K562 (cell line): ENCODE data around the gene RABL3. TPM values are rescaled to one million over a fixed set of nuclear protein-coding genes. Genes with fewer than 3 reads are reported as not detected.

ENCODE experiments used
- ATAC-seq: fragments of 200-7000 bp; cut with Tn5 transposase; 3 replicates; pipeline ENCODE4 v1.9.1; 2020; ENCODE audit warnings: moderate library complexity
- BruUV-seq: library from RNA; stranded (reverse); fragments of 400-500 nt; replicated peaks from 2 replicates; lab custom pipeline; 2021; lab: Mats Ljungman, UMichigan
- CTCF ChIA-PET: fragments of 300-600 bp; formaldehyde crosslinking; extraction: SDS; loops from one replicate; lab custom pipeline; 2021; ENCODE audit warnings: low intra/inter-chr PET ratio; lab: Yijun Ruan, JAX
- POLR2A ChIA-PET: fragments of 300-600, 350-650 bp; sonication (Branson Sonifier 250); formaldehyde crosslinking; extraction: SDS; loops from one replicate; lab custom pipeline; 2021; ENCODE audit warnings: antibody characterized with exemption, inconsistent platforms; lab: Yijun Ruan, JAX
- DNase-seq, 4 experiments: peaks; one replicate each; pipeline versions ENCODE4 v3.0.0 to v3.0.0-alpha.2; 2011 to 2018; ENCODE audit warnings: low spot score in 3 of 4, mixed read lengths in 3 of 4; ENCODE audit errors: extremely low read depth in 1 of 4
- FAIRE-seq: peaks from 2 replicates; lab custom pipeline; 2011; peaks lifted over from hg19 to GRCh38; lab: Jason Lieb, UNC
- H2AFZ ChIP-seq: 2 replicates; pipeline ENCODE4 v1.6.0; 2011; ENCODE audit warnings: low read depth, low read length, control low read depth, inconsistent platforms
- H3K27ac ChIP-seq: fragments of 200-600 bp; 3 replicates; pipeline ENCODE4 v1.8.0; 2011; ENCODE audit warnings: low read depth, mild to moderate bottlenecking, control low read depth, inconsistent platforms, low read length, moderate library complexity, mixed read lengths; ENCODE audit errors: extremely low read depth
- H3K27me3 ChIP-seq, 2 experiments: fragments of 300-600 bp in 1 of 2; 2 replicates in 1 of 2; 3 replicates in 1 of 2; pipeline versions ENCODE4 v1.6.0 to v1.8.0; 2011; ENCODE audit warnings: inconsistent platforms in 2 of 2, low read length in 2 of 2, mild to moderate bottlenecking in 1 of 2, mixed read lengths in 1 of 2, moderate library complexity in 1 of 2; ENCODE audit not compliant: control insufficient read depth in 2 of 2, insufficient read depth in 2 of 2
- H3K36me3 ChIP-seq: fragments of 300-600 bp; 3 replicates; pipeline ENCODE4 v1.8.0; 2011; ENCODE audit warnings: mild to moderate bottlenecking, low read length, inconsistent platforms; ENCODE audit not compliant: control insufficient read depth, insufficient read depth
- H3K4me1 ChIP-seq, 2 experiments: fragments of 200-600 bp in 1 of 2; replicated peaks in 1 of 2; 2 replicates in 1 of 2; 3 replicates in 1 of 2; pipeline versions ENCODE4 v1.5.1 to v1.8.0; 2011; ENCODE audit warnings: inconsistent platforms in 2 of 2, low read length in 2 of 2, mild to moderate bottlenecking in 1 of 2, mixed read lengths in 1 of 2, moderate library complexity in 1 of 2; ENCODE audit not compliant: control insufficient read depth in 2 of 2, insufficient read depth in 2 of 2
- H3K4me2 ChIP-seq: 2 replicates; pipeline ENCODE4 v1.6.1; 2011; ENCODE audit warnings: low read length, control low read depth, inconsistent platforms, mixed read lengths; ENCODE audit not compliant: insufficient read depth
- H3K4me3 ChIP-seq: fragments of 200-600 bp; sonication (generic), shearing (Covaris generic); 2 replicates; pipeline ENCODE4 v1.5.1; 2016; ENCODE audit warnings: control low read depth, inconsistent platforms
- H3K79me2 ChIP-seq: fragments of 200-600 bp; 3 replicates; pipeline ENCODE4 v1.8.0; 2011; ENCODE audit warnings: low read length, inconsistent platforms; ENCODE audit not compliant: control insufficient read depth, insufficient read depth
- H3K9ac ChIP-seq, 2 experiments: 2 replicates each; pipeline versions ENCODE4 v1.6.0 to v1.6.1; 2011; ENCODE audit warnings: low read depth in 2 of 2, low read length in 2 of 2, control low read depth in 1 of 2, inconsistent platforms in 1 of 2, mild to moderate bottlenecking in 1 of 2, mixed read lengths in 1 of 2; ENCODE audit not compliant: insufficient read depth in 1 of 2
- H3K9me1 ChIP-seq: one replicate; pipeline ENCODE4 v1.6.0; 2011; ENCODE audit warnings: inconsistent platforms, mild to moderate bottlenecking, low read length, moderate library complexity; ENCODE audit not compliant: control insufficient read depth, insufficient read depth
- H3K9me3 ChIP-seq: replicated peaks from 2 replicates; pipeline ENCODE4 v1.5.1; 2011; ENCODE audit warnings: low read depth, low read length, inconsistent platforms; ENCODE audit not compliant: control insufficient read depth, insufficient read depth
- H4K20me1 ChIP-seq: replicated peaks from 2 replicates; pipeline ENCODE4 v1.6.1; 2011; ENCODE audit warnings: low read length, inconsistent platforms, mixed read lengths; ENCODE audit not compliant: control insufficient read depth, insufficient read depth
- BRD9 ChIP-seq: fragments of 450-650 bp; IDR thresholded peaks from 2 replicates; pipeline ENCODE4 v1.6.1; 2018; ENCODE audit warnings: low read depth; ENCODE audit not compliant: partially characterized antibody
- CHD4 ChIP-seq: fragments of 200-600 bp; sonication (generic); IDR thresholded peaks from 3 replicates; pipeline ENCODE4 v1.6.1; 2012; ENCODE audit warnings: low read depth, mild to moderate bottlenecking, mixed read lengths, low read length, inconsistent platforms; ENCODE audit not compliant: insufficient read depth, insufficient replicate concordance, poor library complexity, severe bottlenecking
- CSDE1 ChIP-seq, 2 experiments: fragments of 450-650 bp; IDR thresholded peaks; 2 replicates each; pipeline ENCODE4 v1.6.1; 2016; ENCODE audit warnings: mild to moderate bottlenecking in 1 of 2
- ETV5 ChIP-seq: sonication (generic); formaldehyde crosslinking; IDR thresholded peaks from 2 replicates; pipeline ENCODE4 v1.4.0; 2020; ENCODE audit warnings: low read depth, mild to moderate bottlenecking, missing genetic modification reagents
- FUS ChIP-seq: fragments of 200-400 bp; formaldehyde crosslinking; optimal IDR thresholded peaks from 2 replicates; pipeline ENCODE3; 2017; ENCODE audit warnings: low read depth, low read length
- NCOA6 ChIP-seq: fragments of 450-650 bp; IDR thresholded peaks from 2 replicates; pipeline ENCODE4 v1.6.1; 2017; ENCODE audit warnings: mild to moderate bottlenecking
- PHF8 ChIP-seq: fragments of 200-600 bp; sonication (generic); IDR thresholded peaks from 2 replicates; pipeline ENCODE4 v1.6.1; 2012; ENCODE audit warnings: mixed run types, mild to moderate bottlenecking, inconsistent platforms, low read length, moderate library complexity, borderline replicate concordance
- RBM34 ChIP-seq: fragments of 200-400 bp; formaldehyde crosslinking; IDR thresholded peaks from 2 replicates; pipeline ENCODE4 v1.6.1; 2018; ENCODE audit warnings: low read length, borderline replicate concordance; ENCODE audit not compliant: insufficient read depth
- SMC3 ChIP-seq: conservative IDR thresholded peaks from 2 replicates; pipeline ENCODE4 v1.6.1; 2011; ENCODE audit warnings: low read depth, low read length, improper control_type of control experiment; ENCODE audit not compliant: insufficient read depth
- SUPT5H ChIP-seq: fragments of 450-650 bp; IDR thresholded peaks from 2 replicates; pipeline ENCODE4 v1.6.1; 2016
- TAF15 ChIP-seq: fragments of 200-400 bp; formaldehyde crosslinking; IDR thresholded peaks from 2 replicates; pipeline ENCODE4 v1.6.1; 2017; ENCODE audit warnings: mild to moderate bottlenecking, low read depth, low read length, moderate library complexity
- ZNF277 ChIP-seq: fragments of 250-450 bp; sonication (Bioruptor Pico); IDR thresholded peaks from 2 replicates; pipeline ENCODE4 v1.8.0; 2022; ENCODE audit warnings: inconsistent platforms, mild to moderate bottlenecking, moderate library complexity, borderline replicate concordance
- ZNF3 ChIP-seq: fragments of 250-450 bp; sonication (Bioruptor Pico); IDR thresholded peaks from 2 replicates; pipeline ENCODE4 v1.5.0; 2021; ENCODE audit warnings: mild to moderate bottlenecking, moderate library complexity
- ZNF561 ChIP-seq: fragments of 450-650 bp; formaldehyde crosslinking; conservative IDR thresholded peaks from 2 replicates; pipeline ENCODE4 v1.4.0; 2020; ENCODE audit warnings: mild to moderate bottlenecking, moderate library complexity
- WGBS: fragments of 100-300 bp; shearing (Covaris generic); methylation state at CpG from one replicate; pipeline ENCODE4 v1.1.6; 2016; ENCODE audit warnings: low coverage, mixed read lengths; ENCODE audit not compliant: insufficient coverage; ENCODE audit errors: missing lambda C conversion rate; 5-methylcytosine and 5-hydroxymethylcytosine counted together
- in situ Hi-C: fragments of 300-500 bp; cut with MboI; formaldehyde crosslinking; loops from 4 replicates; pipeline ENCODE4 v1.15.0; 2018; ENCODE audit warnings: inconsistent platforms, mixed read lengths
- intact Hi-C: fragments of 100-400 bp; cut with micrococcal nuclease; formaldehyde crosslinking; loops from 2 replicates; pipeline ENCODE4 v1.14.2; 2022
- polyA plus RNA-seq, 8 experiments: library from polyadenylated mRNA; depleted of rRNA in 4 of 8; stranded (reverse) in 5 of 8; unstranded in 3 of 8; fragments of >200 nt; fragmentation: Nextera tagmentation in 2 of 8; fragmentation: Illumina TruSeq in 1 of 8; extraction: Ambion mirVana in 2 of 8; extraction: Trizol in 1 of 8; gene quantifications; 2 replicates each; pipeline versions ENCODE4 v1.2.1 to v1.2.3, GENCODE V29; 2011 to 2014; ENCODE audit warnings: inconsistent platforms in 1 of 8, missing spikeins in 1 of 8
- total RNA-seq, 7 experiments: library from RNA; depleted of rRNA in 6 of 7; stranded (reverse); fragments of >200 nt in 6 of 7; fragmentation: Illumina TruSeq in 2 of 7; extraction: Trizol in 2 of 7; gene quantifications; 2 replicates each; pipeline versions ENCODE4 v1.2.1 to v1.2.3, GENCODE V29; 2011 to 2021; ENCODE audit warnings: low replicate concordance in 1 of 7
- TF ChIP-seq, protein P1 (sequence below): fragments of 450-650 bp; formaldehyde crosslinking; IDR thresholded peaks from 2 replicates; pipeline ENCODE4 v1.4.0; 2020; ENCODE audit warnings: mild to moderate bottlenecking
- TF ChIP-seq, protein P2 (sequence below): IDR thresholded peaks from 2 replicates; pipeline ENCODE4 v1.6.1; 2011; ENCODE audit not compliant: insufficient read length; ENCODE audit errors: extremely low read depth
- TF ChIP-seq, protein P3 (sequence below), 2 experiments: fragments of 250-450 bp in 1 of 2; fragments of 450-650 bp in 1 of 2; sonication (Bioruptor Pico) in 1 of 2; IDR thresholded peaks; 2 replicates each; pipeline versions ENCODE4 v1.6.1 to v1.8.0; 2016 to 2021; ENCODE audit warnings: mild to moderate bottlenecking in 2 of 2, moderate library complexity in 2 of 2, missing compliant biosample characterization in 1 of 2, missing genetic modification characterization in 1 of 2

RABL3 gene
- total and polyA plus RNA-seq, 9 of the 15 experiments (the other 6 are each of a cell fraction or from before 2014, with no cell fraction given) = 6.5 to 30.7 (median 12.3) TPM

DNA sequence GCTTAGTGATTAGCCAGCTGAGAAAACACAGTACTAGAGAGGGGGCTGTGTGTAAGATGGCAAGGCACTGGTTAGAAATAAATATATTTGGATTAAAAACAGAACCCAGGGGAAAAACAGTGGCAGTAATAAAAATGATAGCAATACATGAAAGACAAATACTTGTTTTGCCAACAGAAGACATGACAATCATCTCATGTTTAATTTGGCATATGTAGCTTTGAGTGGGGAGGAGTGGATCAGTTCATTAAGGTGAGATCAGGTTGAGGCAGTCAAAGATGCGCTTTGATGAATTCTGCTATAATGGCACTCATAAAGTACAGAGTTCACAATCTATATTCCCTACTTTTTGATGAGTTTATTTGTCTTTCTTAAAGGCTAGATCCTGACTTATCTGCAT, 56.9 kb downstream of the RABL3 start (continued):
- TF ChIP-seq CSDE1 (IDR thresholded peaks at IDR 0.05) = no peak
- TF ChIP-seq TAF15 = no peak
- TF ChIP-seq, protein P1, sequence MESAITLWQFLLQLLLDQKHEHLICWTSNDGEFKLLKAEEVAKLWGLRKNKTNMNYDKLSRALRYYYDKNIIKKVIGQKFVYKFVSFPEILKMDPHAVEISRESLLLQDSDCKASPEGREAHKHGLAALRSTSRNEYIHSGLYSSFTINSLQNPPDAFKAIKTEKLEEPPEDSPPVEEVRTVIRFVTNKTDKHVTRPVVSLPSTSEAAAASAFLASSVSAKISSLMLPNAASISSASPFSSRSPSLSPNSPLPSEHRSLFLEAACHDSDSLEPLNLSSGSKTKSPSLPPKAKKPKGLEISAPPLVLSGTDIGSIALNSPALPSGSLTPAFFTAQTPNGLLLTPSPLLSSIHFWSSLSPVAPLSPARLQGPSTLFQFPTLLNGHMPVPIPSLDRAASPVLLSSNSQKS (CRISPR knock-in tag) = no peak
- TF ChIP-seq ETV5 (CRISPR knock-in tag) = no peak
- TF ChIP-seq, protein P2, sequence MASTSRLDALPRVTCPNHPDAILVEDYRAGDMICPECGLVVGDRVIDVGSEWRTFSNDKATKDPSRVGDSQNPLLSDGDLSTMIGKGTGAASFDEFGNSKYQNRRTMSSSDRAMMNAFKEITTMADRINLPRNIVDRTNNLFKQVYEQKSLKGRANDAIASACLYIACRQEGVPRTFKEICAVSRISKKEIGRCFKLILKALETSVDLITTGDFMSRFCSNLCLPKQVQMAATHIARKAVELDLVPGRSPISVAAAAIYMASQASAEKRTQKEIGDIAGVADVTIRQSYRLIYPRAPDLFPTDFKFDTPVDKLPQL = no peak
- no peak for TF ChIP-seq PHF8
- TF ChIP-seq, protein P3, sequence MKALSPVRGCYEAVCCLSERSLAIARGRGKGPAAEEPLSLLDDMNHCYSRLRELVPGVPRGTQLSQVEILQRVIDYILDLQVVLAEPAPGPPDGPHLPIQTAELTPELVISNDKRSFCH (CRISPR knock-in tag; IDR thresholded peaks at IDR 0.05) = no peak
- TF ChIP-seq, protein P3 (tag; IDR thresholded peaks at IDR 0.05) = no peak
- TF ChIP-seq NCOA6 = no peak

DNA sequence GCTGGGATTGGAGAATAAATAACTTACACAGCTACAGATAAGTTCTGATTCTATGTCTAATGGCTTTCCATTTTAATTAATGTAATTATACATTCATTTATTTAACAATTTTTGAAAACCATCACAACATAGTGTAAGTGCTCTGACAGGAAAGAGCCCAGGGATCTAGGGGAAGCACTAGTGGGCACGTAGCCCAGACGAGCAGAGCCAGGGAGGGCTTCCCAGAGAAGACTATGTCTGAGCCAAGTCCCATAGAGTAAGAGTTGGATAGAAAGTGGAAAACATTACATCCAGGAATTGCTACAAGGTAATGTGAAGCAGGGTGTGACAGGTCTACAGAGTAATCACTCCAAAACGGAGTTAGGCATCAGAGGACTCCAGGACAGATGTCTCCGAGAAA, 57.4 kb downstream of the RABL3 start:
- no peak overlapping the region for H3K27ac ChIP-seq
- no peaks in the 10 kb centered on the region for H4K20me1 ChIP-seq
- no peaks in the 10 kb centered on the region for H3K27me3 ChIP-seq
- H3K4me3 ChIP-seq = no peak overlapping the region
- no peak for FAIRE-seq
- no peak overlapping the region for H3K4me2 ChIP-seq
- no peak for DNase-seq
- CTCF ChIA-PET = no interaction called here
- 41% methylated on average over 4 of the region's 4 CpGs for WGBS
- H3K4me1 ChIP-seq = no peaks in the 10 kb centered on the region
- ATAC-seq = no peak
- H2AFZ ChIP-seq = no peak overlapping the region
- POLR2A ChIA-PET = interaction anchor here (0.6 to 1.1 kb wide), 2 partner anchors 9 to 650 kb away, joined by 3 to 4 read pairs; no protein-coding TSS in a partner anchor
- 0 out of 3 replicates have a peak, but pooled peaks cover 3% of the 10 kb centered on the region for H3K36me3 ChIP-seq
- in situ Hi-C loops (no loop called here), intact Hi-C loops (no loop called here)
- no TSS peak for BruUV-seq
- no peaks in the 10 kb centered on the region for H3K9me1 ChIP-seq
- H3K79me2 ChIP-seq = no peaks in the 10 kb centered on the region
- no peaks in the 10 kb centered on the region for H3K9me3 ChIP-seq
- H3K9ac ChIP-seq = no peak overlapping the region
- no peak for TF ChIP-seq SMC3
- no peak for TF ChIP-seq FUS
- TF ChIP-seq ZNF277 (CRISPR knock-in tag) = no peak
- no peak for TF ChIP-seq ZNF561 (CRISPR knock-in tag)
- TF ChIP-seq, protein P2 = no peak
- TF ChIP-seq ZNF3 (CRISPR knock-in tag) = no peak
- TF ChIP-seq CHD4 = no peak
- no peak for TF ChIP-seq SUPT5H
- TF ChIP-seq RBM34 = no peak
- no peak for TF ChIP-seq BRD9
